ENCODE results near the gene ZNF326.

The ZNF326 gene

GRCh38 chr1:89994805-89995597 lies at the start of gene ZNF326:
TSS of gene ZNF326 (plus strand) at chr1:89995110. CDS start at chr1:89995258, 148 bp downstream.
- Histone ChIP-seq H3K27me3 (replicated peaks; ENCODE audit: control insufficient read depth, insufficient read depth, low read length) (no peaks in the 10 kb centered on the region), H3K4me3 (replicated peaks; ENCODE audit: low read depth, low read length) (peak within 1 kb of the TSS; percentile 88), H3K36me3 (ENCODE audit: control insufficient read depth, insufficient read depth, low read length) (no peaks in the 10 kb centered on the region; the same call in none of the 2 replicates)
- peak; percentile 97 for DNase-seq (ENCODE audit: extremely low read depth, insufficient read length)
- peak; percentile 4 for TF ChIP-seq CTCF (IDR thresholded peaks at IDR 0.05; ENCODE audit: insufficient read depth, low read length, poor library complexity, severe bottlenecking)

GRCh38 chr1:89945852-89946476 lies 48.9 kb upstream of the ZNF326 start:
- H3K27me3 ChIP-seq (replicated peaks; ENCODE audit: control insufficient read depth, insufficient read depth, low read length): no peaks in the 10 kb centered on the region
- peak; percentile 63 for DNase-seq (ENCODE audit: extremely low read depth, insufficient read length)
- TF ChIP-seq CTCF (IDR thresholded peaks at IDR 0.05; ENCODE audit: insufficient read depth, low read length, poor library complexity, severe bottlenecking): no peak
- H3K36me3 ChIP-seq (ENCODE audit: control insufficient read depth, insufficient read depth, low read length): no peaks in the 10 kb centered on the region
- no peak overlapping the region for H3K4me3 ChIP-seq (replicated peaks; ENCODE audit: low read depth, low read length)

GRCh38 chr1:89946532-89946931 lies 48.4 kb upstream of the ZNF326 start:
- Histone ChIP-seq H3K4me3 (replicated peaks; ENCODE audit: low read depth, low read length) (no peak overlapping the region), H3K36me3 (ENCODE audit: control insufficient read depth, insufficient read depth, low read length) (no peaks in the 10 kb centered on the region), H3K27me3 (replicated peaks; ENCODE audit: control insufficient read depth, insufficient read depth, low read length) (no peaks in the 10 kb centered on the region)
- TF ChIP-seq CTCF (IDR thresholded peaks at IDR 0.05; ENCODE audit: insufficient read depth, low read length, poor library complexity, severe bottlenecking): no peak
- DNase-seq (ENCODE audit: extremely low read depth, insufficient read length): no peak

GRCh38 chr1:89948722-89949345 lies 46.1 kb upstream of the ZNF326 start:
- TF ChIP-seq CTCF (IDR thresholded peaks at IDR 0.05; ENCODE audit: insufficient read depth, low read length, poor library complexity, severe bottlenecking): no peak
- no peaks in the 10 kb centered on the region for H3K27me3 ChIP-seq (replicated peaks; ENCODE audit: control insufficient read depth, insufficient read depth, low read length)
- no peak overlapping the region for H3K4me3 ChIP-seq (replicated peaks; ENCODE audit: low read depth, low read length)
- no peaks in the 10 kb centered on the region for H3K36me3 ChIP-seq (ENCODE audit: control insufficient read depth, insufficient read depth, low read length)
- no peak for DNase-seq (ENCODE audit: extremely low read depth, insufficient read length)

- no peak for DNase-seq (ENCODE audit: extremely low read depth, insufficient read length)
- TF ChIP-seq CTCF (IDR thresholded peaks at IDR 0.05; ENCODE audit: insufficient read depth, low read length, poor library complexity, severe bottlenecking): no peak
- no peaks in the 10 kb centered on the region for H3K27me3 ChIP-seq (replicated peaks; ENCODE audit: control insufficient read depth, insufficient read depth, low read length)
- no peak overlapping the region for H3K4me3 ChIP-seq (replicated peaks; ENCODE audit: low read depth, low read length)
- no peaks in the 10 kb centered on the region for H3K36me3 ChIP-seq (ENCODE audit: control insufficient read depth, insufficient read depth, low read length)
Observed at GRCh38 chr1:89949991-89950624, 44.8 kb upstream of the ZNF326 start.

All from GM06990 (cell line).